SK-N-SH (cell line): Measurements from ENCODE around the gene ARID4A. TPM values are rescaled to one million over a fixed set of nuclear protein-coding genes. Genes with fewer than 3 reads are reported as not detected.

ENCODE experiments used
- CTCF ChIA-PET: fragments of 300-600, 350-600 bp; formaldehyde crosslinking; extraction: SDS; loops from one replicate; lab custom pipeline; 2021; lab: Yijun Ruan, JAX
- POLR2A ChIA-PET: fragments of 350-600 bp; sonication (Branson Sonifier 250); formaldehyde crosslinking; extraction: SDS; loops from one replicate; lab custom pipeline; 2020; ENCODE audit warnings: antibody characterized with exemption, inconsistent platforms; lab: Yijun Ruan, JAX
- DNase-seq: peaks from one replicate; pipeline ENCODE4 v3.0.0; 2012
- H2AFZ ChIP-seq: fragments of 200-600 bp; sonication (generic); 2 replicates; pipeline ENCODE4 v1.8.1; 2016; ENCODE audit warnings: antibody characterized with exemption, mild to moderate bottlenecking, low read depth
- H3F3A ChIP-seq: fragments of 200-600 bp; sonication (generic); replicated peaks from 2 replicates; pipeline ENCODE3; 2016; ENCODE audit warnings: antibody characterized with exemption, mild to moderate bottlenecking; ENCODE audit not compliant: insufficient read depth
- H3K27ac ChIP-seq, 2 experiments: fragments of 200-500 bp in 1 of 2; fragments of 200-600 bp in 1 of 2; sonication (Bioruptor generic) in 1 of 2; sonication (generic), shearing (Covaris generic) in 1 of 2; 2 replicates each; pipeline versions ENCODE4 v1.5.1 to v1.6.1; 2014 to 2016; ENCODE audit warnings: low read depth in 2 of 2, inconsistent platforms in 1 of 2, low read length in 1 of 2, mild to moderate bottlenecking in 1 of 2, mixed read lengths in 1 of 2
- H3K27me3 ChIP-seq: fragments of 200-600 bp; sonication (generic), shearing (Covaris generic); 2 replicates; pipeline ENCODE4 v1.6.1; 2016; ENCODE audit warnings: mixed run types; ENCODE audit not compliant: insufficient read depth
- H3K36me3 ChIP-seq, 2 experiments: fragments of 200-500 bp in 1 of 2; fragments of 200-600 bp in 1 of 2; sonication (Bioruptor generic) in 1 of 2; sonication (generic) in 1 of 2; replicated peaks in 1 of 2; 2 replicates each; pipeline versions ENCODE3 to v1.5.1; 2014 to 2016; ENCODE audit warnings: low read length in 1 of 2, mild to moderate bottlenecking in 1 of 2; ENCODE audit not compliant: insufficient read depth in 2 of 2, control insufficient read depth in 1 of 2
- H3K4me1 ChIP-seq, 2 experiments: fragments of 200-500 bp in 1 of 2; fragments of 200-600 bp in 1 of 2; sonication (Bioruptor generic) in 1 of 2; sonication (generic), shearing (Covaris generic) in 1 of 2; 2 replicates each; pipeline versions ENCODE4 v1.5.1 to v1.6.1; 2014 to 2016; ENCODE audit warnings: low read depth in 1 of 2, low read length in 1 of 2, mixed run types in 1 of 2; ENCODE audit not compliant: insufficient read depth in 2 of 2, control insufficient read depth in 1 of 2
- H3K4me2 ChIP-seq: fragments of 200-600 bp; sonication (generic), shearing (Covaris generic); 2 replicates; pipeline ENCODE4 v1.6.1; 2017; ENCODE audit warnings: mixed run types
- H3K4me3 ChIP-seq, 2 experiments: fragments of 200-500 bp in 1 of 2; fragments of 200-600 bp in 1 of 2; sonication (Bioruptor generic) in 1 of 2; sonication (generic), shearing (Covaris generic) in 1 of 2; 2 replicates each; pipeline versions ENCODE4 v1.5.1 to v1.8.1; 2014 to 2016; ENCODE audit warnings: low read depth in 2 of 2, inconsistent platforms in 1 of 2, low read length in 1 of 2, mild to moderate bottlenecking in 1 of 2, mixed read lengths in 1 of 2, moderate library complexity in 1 of 2
- H3K79me2 ChIP-seq: fragments of 200-600 bp; sonication (generic); 2 replicates; pipeline ENCODE4 v1.8.1; 2017; ENCODE audit warnings: mild to moderate bottlenecking; ENCODE audit not compliant: insufficient read depth
- H3K9ac ChIP-seq: fragments of 200-600 bp; sonication (generic); 2 replicates; pipeline ENCODE4 v1.6.1; 2017; ENCODE audit warnings: mixed run types
- H3K9me2 ChIP-seq: fragments of 200-600 bp; sonication (generic); 2 replicates; pipeline ENCODE4 v1.6.1; 2017; ENCODE audit warnings: mixed run types
- H3K9me3 ChIP-seq: fragments of 200-600 bp; sonication (generic); 2 replicates; pipeline ENCODE4 v1.6.1; 2017; ENCODE audit warnings: mixed run types, mild to moderate bottlenecking, moderate library complexity
- H4K20me1 ChIP-seq: fragments of 200-600 bp; sonication (generic); 2 replicates; pipeline ENCODE4 v1.6.1; 2017; ENCODE audit warnings: mild to moderate bottlenecking, mixed run types; ENCODE audit not compliant: insufficient read depth
- CHD2 ChIP-seq: fragments of 150-350 bp; IDR thresholded peaks from 2 replicates; pipeline ENCODE4 v1.6.1; 2018; ENCODE audit warnings: low read length; ENCODE audit not compliant: partially characterized antibody
- CTCF ChIP-seq: fragments of 200-600 bp; sonication (generic); IDR thresholded peaks from 2 replicates; pipeline ENCODE4 v1.6.1; 2017; ENCODE audit warnings: antibody characterized with exemption, mild to moderate bottlenecking, moderate library complexity
- ELF1 ChIP-seq: IDR thresholded peaks from 2 replicates; pipeline ENCODE4 v1.4.0; 2012
- EP300 ChIP-seq, 2 experiments: IDR thresholded peaks; 2 replicates each; pipeline versions ENCODE4 v1.4.0 to v1.6.1; 2012; ENCODE audit warnings: borderline replicate concordance in 1 of 2, low read depth in 1 of 2, low read length in 1 of 2
- FOSL2 ChIP-seq: IDR thresholded peaks from 2 replicates; pipeline ENCODE4 v1.4.0; 2012; ENCODE audit warnings: low read depth, mild to moderate bottlenecking, moderate library complexity, borderline replicate concordance
- FOXJ3 ChIP-seq: sonication (generic); formaldehyde crosslinking; IDR thresholded peaks from 2 replicates; pipeline ENCODE4 v1.5.1; 2020; ENCODE audit warnings: mild to moderate bottlenecking, missing genetic modification reagents
- GABPA ChIP-seq: IDR thresholded peaks from 2 replicates; pipeline ENCODE4 v1.4.0; 2012; ENCODE audit warnings: low read depth, mild to moderate bottlenecking
- GATA2 ChIP-seq: sonication (generic); formaldehyde crosslinking; IDR thresholded peaks from 2 replicates; pipeline ENCODE4 v1.5.0; 2020; ENCODE audit warnings: mild to moderate bottlenecking, missing genetic modification reagents
- MXI1 ChIP-seq: IDR thresholded peaks from 2 replicates; pipeline ENCODE4 v1.6.1; 2012; ENCODE audit warnings: mild to moderate bottlenecking, low read depth, low read length, improper control_type of control experiment
- NFIC ChIP-seq: IDR thresholded peaks from 2 replicates; pipeline ENCODE4 v1.4.0; 2012; ENCODE audit warnings: borderline replicate concordance
- NRF1 ChIP-seq: IDR thresholded peaks from 2 replicates; pipeline ENCODE4 v1.6.1; 2012; ENCODE audit warnings: low read depth, mild to moderate bottlenecking, low read length
- PBX3 ChIP-seq: IDR thresholded peaks from 2 replicates; pipeline ENCODE4; 2012
- POLR2AphosphoS5 ChIP-seq: IDR thresholded peaks from 2 replicates; pipeline ENCODE4 v1.6.1; 2012; ENCODE audit warnings: low read depth, low read length
- SIN3A ChIP-seq: IDR thresholded peaks from 2 replicates; pipeline ENCODE4 v1.6.1; 2012; ENCODE audit warnings: low read depth, mild to moderate bottlenecking, low read length, moderate library complexity, borderline replicate concordance
- SMC3 ChIP-seq: IDR thresholded peaks from 2 replicates; pipeline ENCODE4 v1.6.1; 2012; ENCODE audit warnings: low read depth, low read length, improper control_type of control experiment
- TCF12 ChIP-seq: IDR thresholded peaks from 2 replicates; pipeline ENCODE4 v1.4.0; 2012
- TEAD4 ChIP-seq: IDR thresholded peaks from 2 replicates; pipeline ENCODE4 v1.4.0; 2012; ENCODE audit warnings: mild to moderate bottlenecking, borderline replicate concordance; ENCODE audit not compliant: insufficient read depth
- USF2 ChIP-seq: fragments of 150-350 bp; IDR thresholded peaks from 2 replicates; pipeline ENCODE4 v1.6.1; 2017; ENCODE audit warnings: antibody characterized with exemption, low read length, low read depth, borderline replicate concordance
- whole genome bisulfite sequencing: methylation state at CpG from one replicate; pipeline ENCODE4 v1.1.6; 2017; ENCODE audit warnings: low lambda C conversion rate; 5-methylcytosine and 5-hydroxymethylcytosine counted together
- polyA plus RNA-seq, 3 experiments: library from polyadenylated mRNA; depleted of rRNA; stranded (reverse); fragments of >200 nt; gene quantifications; 2 replicates each; pipeline ENCODE4 v1.2.3, GENCODE V29; 2012
- TF ChIP-seq, protein P1 (sequence below): fragments of 150-350 bp; IDR thresholded peaks from 2 replicates; pipeline ENCODE4 v1.6.1; 2016; ENCODE audit warnings: mild to moderate bottlenecking, low read depth, low read length
- TF ChIP-seq, protein P2 (sequence below): IDR thresholded peaks from 2 replicates; pipeline ENCODE4 v1.4.0; 2012; ENCODE audit warnings: low read depth, borderline replicate concordance

ARID4A gene
- polyA plus RNA-seq, 1 of the 3 experiments (the other 2 are of a cell fraction): 4.6 TPM

DNA sequence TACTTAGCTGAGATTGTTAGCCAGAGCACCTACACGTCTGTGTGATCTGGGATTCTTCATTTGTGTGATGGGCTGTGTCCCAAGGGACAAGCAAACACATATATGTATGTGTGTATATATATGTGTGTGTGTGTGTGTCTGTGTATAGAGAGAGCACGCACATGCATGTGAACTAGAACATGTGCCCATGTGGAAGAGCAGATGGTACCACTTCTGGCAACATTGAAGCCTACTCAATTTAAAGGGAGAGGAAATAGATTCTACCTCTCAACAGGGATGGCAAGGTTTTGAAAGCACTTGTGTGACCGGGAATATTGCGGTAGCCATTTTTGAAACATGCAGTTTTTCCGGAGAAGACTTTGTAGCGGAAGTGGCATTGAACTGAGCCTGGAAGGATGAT, 98.8 kb downstream of the ARID4A start:
- H3K27ac ChIP-seq: no peak overlapping the region
- H3F3A ChIP-seq: peaks cover 3% of the 10 kb centered on the region
- H3K4me2 ChIP-seq: no peak overlapping the region
- WGBS: 98% methylated on average over 6 of the region's 6 CpGs
- H3K4me1 ChIP-seq: peaks cover 0 to 6% of the 10 kb centered on the region in 2 experiments; a peak in 1 of 4 replicates
- H3K9me3 ChIP-seq: no peaks in the 10 kb centered on the region
- no peak overlapping the region for H3K9ac ChIP-seq
- H3K27me3 ChIP-seq: no peaks in the 10 kb centered on the region
- no peaks in the 10 kb centered on the region for H3K36me3 ChIP-seq
- POLR2A ChIA-PET: interaction anchor here (1.2 kb wide), 1 partner anchor 29 kb away, joined by 3 read pairs; no protein-coding TSS in a partner anchor
- no peak for DNase-seq
- TF ChIP-seq GATA2 (CRISPR knock-in tag) (no peak), TCF12 (no peak), CHD2 (no peak), CTCF (no peak), FOSL2 (no peak), TEAD4 (no peak), USF2 (no peak), GABPA (no peak), PBX3 (no peak), NFIC (no peak), NRF1 (no peak), EP300 (IDR thresholded peaks at IDR 0.05; ENCODE audit: borderline replicate concordance in 1 of 2, low read depth in 1 of 2, low read length in 1 of 2) (no peak), MXI1 (no peak), SMC3 (no peak), SIN3A (no peak), POLR2AphosphoS5 (no peak), ELF1 (no peak), FOXJ3 (CRISPR knock-in tag) (no peak)
- TF ChIP-seq, protein P1, sequence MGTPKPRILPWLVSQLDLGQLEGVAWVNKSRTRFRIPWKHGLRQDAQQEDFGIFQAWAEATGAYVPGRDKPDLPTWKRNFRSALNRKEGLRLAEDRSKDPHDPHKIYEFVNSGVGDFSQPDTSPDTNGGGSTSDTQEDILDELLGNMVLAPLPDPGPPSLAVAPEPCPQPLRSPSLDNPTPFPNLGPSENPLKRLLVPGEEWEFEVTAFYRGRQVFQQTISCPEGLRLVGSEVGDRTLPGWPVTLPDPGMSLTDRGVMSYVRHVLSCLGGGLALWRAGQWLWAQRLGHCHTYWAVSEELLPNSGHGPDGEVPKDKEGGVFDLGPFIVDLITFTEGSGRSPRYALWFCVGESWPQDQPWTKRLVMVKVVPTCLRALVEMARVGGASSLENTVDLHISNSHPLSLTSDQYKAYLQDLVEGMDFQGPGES: no peak
- TF ChIP-seq, protein P2, sequence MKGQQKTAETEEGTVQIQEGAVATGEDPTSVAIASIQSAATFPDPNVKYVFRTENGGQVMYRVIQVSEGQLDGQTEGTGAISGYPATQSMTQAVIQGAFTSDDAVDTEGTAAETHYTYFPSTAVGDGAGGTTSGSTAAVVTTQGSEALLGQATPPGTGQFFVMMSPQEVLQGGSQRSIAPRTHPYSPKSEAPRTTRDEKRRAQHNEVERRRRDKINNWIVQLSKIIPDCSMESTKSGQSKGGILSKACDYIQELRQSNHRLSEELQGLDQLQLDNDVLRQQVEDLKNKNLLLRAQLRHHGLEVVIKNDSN: no peak
- H4K20me1 ChIP-seq: no peaks in the 10 kb centered on the region
- no peak overlapping the region for H2AFZ ChIP-seq
- no peaks in the 10 kb centered on the region for H3K9me2 ChIP-seq
- H3K79me2 ChIP-seq: no peaks in the 10 kb centered on the region
- CTCF ChIA-PET: interaction anchor here (0.9 to 2.9 kb wide), 5 partner anchors 15 to 108 kb away, joined by 3 to 19 read pairs (median 3); partner anchors contain the start of genes ARID4A, KIAA0586 and TIMM9
- H3K4me3 ChIP-seq: no peak overlapping the region
